22Rv1 (cell line): ENCODE data around the gene SRGAP1.

ENCODE experiments used
- H3K27ac ChIP-seq: fragments of 450-650 bp; 2 replicates; pipeline ENCODE4 v1.5.1; 2017
- ZFX ChIP-seq: fragments of 450-650 bp; IDR thresholded peaks from 2 replicates; pipeline ENCODE4 v1.6.1; 2017; ENCODE audit warnings: antibody characterized with exemption, borderline replicate concordance
- TF ChIP-seq, protein P1 (sequence below): fragments of 450-650 bp; IDR thresholded peaks from 2 replicates; pipeline ENCODE4 v1.5.1; 2017; ENCODE audit warnings: mild to moderate bottlenecking

The SRGAP1 gene

DNA sequence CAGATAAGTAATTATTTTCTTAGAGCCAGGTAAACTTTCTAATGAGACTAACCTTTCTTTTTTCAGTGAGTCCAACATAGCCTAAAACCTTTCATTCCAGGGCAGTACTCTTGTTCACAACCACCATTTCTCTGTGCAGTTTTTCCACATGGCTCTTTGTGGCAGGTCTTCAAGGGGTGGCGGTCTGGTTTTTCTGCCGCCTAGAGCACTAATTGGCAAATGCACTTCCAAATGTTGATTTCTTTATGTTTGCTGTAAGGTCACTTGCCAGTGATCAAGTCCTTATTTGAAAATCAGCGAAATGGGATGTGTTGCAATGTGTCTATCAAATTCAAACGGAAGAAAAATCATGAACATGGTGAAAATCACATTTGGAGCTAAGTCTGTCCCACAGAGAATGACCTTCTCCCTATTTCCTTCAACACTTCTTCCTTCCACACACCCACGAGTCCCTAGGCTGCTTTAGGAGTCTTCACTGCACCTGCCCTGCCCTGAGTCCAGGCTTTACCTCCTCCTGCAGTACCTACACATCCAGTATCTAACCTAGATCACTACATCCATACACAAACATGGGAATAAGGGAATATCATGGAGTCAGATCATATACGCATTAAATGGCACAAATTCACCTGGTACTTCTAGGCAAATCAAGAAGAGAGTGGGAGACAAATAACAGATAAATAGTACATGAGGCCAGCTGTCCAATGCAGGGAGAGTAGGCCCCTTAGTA is 1.9 kb downstream of the SRGAP1 start:
- TF ChIP-seq, protein P1, sequence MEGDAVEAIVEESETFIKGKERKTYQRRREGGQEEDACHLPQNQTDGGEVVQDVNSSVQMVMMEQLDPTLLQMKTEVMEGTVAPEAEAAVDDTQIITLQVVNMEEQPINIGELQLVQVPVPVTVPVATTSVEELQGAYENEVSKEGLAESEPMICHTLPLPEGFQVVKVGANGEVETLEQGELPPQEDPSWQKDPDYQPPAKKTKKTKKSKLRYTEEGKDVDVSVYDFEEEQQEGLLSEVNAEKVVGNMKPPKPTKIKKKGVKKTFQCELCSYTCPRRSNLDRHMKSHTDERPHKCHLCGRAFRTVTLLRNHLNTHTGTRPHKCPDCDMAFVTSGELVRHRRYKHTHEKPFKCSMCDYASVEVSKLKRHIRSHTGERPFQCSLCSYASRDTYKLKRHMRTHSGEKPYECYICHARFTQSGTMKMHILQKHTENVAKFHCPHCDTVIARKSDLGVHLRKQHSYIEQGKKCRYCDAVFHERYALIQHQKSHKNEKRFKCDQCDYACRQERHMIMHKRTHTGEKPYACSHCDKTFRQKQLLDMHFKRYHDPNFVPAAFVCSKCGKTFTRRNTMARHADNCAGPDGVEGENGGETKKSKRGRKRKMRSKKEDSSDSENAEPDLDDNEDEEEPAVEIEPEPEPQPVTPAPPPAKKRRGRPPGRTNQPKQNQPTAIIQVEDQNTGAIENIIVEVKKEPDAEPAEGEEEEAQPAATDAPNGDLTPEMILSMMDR = no peak
- TF ChIP-seq ZFX = no peak
- H3K27ac ChIP-seq = no peak overlapping the region

DNA sequence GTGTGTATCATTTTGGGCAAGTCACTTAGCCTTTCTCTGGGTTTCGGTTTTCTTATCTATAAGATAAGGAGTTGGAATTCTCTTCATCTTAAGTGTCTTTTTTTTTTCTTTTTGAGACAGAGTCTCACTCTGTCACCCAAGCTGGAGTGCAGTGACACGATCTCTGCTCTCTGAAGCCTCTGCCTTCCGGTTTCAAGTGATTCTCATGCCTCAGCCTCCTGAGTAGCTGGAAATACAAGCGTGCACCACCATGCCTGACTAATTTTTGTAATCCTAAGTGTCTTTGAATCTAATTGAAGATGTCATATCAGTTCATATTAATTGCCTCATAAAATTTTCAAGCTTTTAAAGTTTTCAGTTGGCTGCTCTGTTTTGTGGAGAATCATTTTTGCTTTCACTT is 4.0 kb downstream of the SRGAP1 start:
- TF ChIP-seq, protein P1 = no peak
- no peak for TF ChIP-seq ZFX
- no peak overlapping the region for H3K27ac ChIP-seq

DNA sequence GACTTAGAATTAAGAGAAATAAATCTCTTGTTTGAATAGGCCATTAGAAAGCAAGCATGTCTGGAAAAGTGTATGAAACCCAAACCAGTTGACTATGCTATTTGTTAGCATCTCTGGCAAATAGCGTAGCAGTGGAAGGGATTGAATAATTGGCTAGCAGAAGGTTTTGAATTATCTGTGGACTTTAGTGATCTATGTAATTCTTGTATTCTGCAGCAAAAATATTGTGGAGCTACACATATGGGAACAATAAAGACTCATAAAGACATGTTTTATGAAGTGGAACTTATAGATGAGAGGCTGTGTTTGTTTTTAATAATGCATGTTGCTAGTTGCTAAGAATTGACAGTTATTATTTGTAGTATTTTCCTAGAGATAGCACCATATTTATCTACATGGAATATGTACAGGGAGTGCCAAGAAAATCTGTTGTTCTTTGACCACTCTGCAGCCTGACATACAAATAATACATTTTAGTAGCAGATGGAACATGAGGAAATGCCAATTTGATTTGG is 4.7 kb downstream of the SRGAP1 start:
- H3K27ac ChIP-seq = no peak overlapping the region
- TF ChIP-seq, protein P1 = no peak
- TF ChIP-seq ZFX = no peak

DNA sequence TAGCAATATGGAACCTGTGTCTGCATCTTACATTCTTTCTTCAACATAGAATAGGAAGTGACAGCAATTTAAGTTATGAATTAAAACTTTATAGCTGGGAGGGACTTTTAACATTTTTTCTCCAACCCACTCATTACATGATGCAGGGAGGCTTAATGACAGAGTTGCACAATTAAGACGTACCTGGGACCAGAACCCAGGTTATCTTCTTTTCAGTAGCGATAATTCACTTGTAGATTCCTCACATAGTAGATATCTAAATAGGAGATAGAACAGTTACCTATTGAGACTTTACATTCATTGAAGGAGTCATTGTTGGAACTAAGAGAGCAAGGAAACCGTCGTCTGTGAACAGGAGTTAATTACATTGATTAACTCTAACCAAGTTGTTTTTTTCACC is 5.1 kb downstream of the SRGAP1 start:
- TF ChIP-seq ZFX = no peak
- TF ChIP-seq, protein P1 = no peak
- H3K27ac ChIP-seq = no peak overlapping the region

DNA sequence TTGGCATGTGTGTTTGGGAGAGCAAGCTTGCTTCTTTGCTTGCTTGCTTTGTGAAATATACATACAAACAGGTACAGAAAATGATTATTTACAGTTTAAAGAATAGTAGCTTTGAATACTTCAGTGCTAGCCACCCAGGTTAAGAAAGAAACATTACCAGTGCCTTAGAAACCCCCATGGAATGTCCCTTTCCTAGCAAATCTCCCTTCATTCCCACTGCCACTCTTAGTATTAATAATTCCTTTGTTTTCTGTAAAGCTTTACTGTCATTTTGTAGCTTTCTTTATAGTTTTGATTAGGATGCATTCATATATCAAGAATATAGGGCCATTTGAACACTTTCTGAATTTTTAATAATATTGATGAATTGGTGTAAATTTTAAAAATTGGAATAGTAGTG is 9.5 kb downstream of the SRGAP1 start:
- TF ChIP-seq, protein P1 = no peak
- no peak for TF ChIP-seq ZFX
- H3K27ac ChIP-seq = no peak overlapping the region

DNA sequence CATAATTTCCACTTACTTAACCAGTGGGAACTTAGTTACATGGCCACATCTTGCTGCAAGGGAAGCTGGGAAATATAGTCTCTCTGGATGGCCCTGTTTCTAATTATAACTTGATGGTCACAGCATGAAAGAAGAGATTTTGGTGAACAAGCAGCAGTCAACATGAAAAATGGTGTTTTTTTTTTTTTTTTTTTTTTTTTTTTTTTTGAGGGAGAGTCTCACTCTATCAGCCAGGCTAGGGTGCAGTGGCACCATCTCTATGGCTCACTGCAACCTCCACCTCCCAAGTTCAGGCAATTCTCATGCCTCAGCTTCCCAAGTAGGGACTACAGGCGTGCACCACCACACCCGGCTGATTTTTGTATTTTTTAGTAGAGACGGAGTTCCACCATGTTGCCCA is 10.8 kb downstream of the SRGAP1 start:
- H3K27ac ChIP-seq = no peak overlapping the region
- TF ChIP-seq, protein P1 = no peak
- no peak for TF ChIP-seq ZFX
